Astrocyte of the cerebellum (primary cell): ENCODE data around the gene CCNH.

Experiments
- DNase-seq: peaks from one replicate; pipeline ENCODE4 v3.0.0-alpha.2; 2011; ENCODE audit warnings: low read depth
- H3K4me3 ChIP-seq: 2 replicates; pipeline ENCODE4 v1.5.1; 2011; ENCODE audit warnings: mild to moderate bottlenecking, low read depth, low read length, moderate library complexity
- in situ Hi-C: cut with HindIII; loops from 2 replicates; pipeline ENCODE4 v1.10.0; 2017; ENCODE audit warnings: low sequenced_read_pairs
- TF ChIP-seq, protein P1 (sequence below): IDR thresholded peaks from 2 replicates; pipeline ENCODE4 v1.5.1; 2012; ENCODE audit warnings: low read length, low read depth, moderate library complexity, mild to moderate bottlenecking; ENCODE audit errors: missing control alignments

Gene CCNH

GRCh38 chr5:87421307-87421706, 8.6 kb upstream of the CCNH start:
- no peak for DNase-seq
- in situ Hi-C loops = loop anchor here (25.0 kb wide), 1 partner anchor 1266 kb away; no protein-coding TSS in a partner anchor
- H3K4me3 ChIP-seq = no peak overlapping the region
- TF ChIP-seq, protein P1, sequence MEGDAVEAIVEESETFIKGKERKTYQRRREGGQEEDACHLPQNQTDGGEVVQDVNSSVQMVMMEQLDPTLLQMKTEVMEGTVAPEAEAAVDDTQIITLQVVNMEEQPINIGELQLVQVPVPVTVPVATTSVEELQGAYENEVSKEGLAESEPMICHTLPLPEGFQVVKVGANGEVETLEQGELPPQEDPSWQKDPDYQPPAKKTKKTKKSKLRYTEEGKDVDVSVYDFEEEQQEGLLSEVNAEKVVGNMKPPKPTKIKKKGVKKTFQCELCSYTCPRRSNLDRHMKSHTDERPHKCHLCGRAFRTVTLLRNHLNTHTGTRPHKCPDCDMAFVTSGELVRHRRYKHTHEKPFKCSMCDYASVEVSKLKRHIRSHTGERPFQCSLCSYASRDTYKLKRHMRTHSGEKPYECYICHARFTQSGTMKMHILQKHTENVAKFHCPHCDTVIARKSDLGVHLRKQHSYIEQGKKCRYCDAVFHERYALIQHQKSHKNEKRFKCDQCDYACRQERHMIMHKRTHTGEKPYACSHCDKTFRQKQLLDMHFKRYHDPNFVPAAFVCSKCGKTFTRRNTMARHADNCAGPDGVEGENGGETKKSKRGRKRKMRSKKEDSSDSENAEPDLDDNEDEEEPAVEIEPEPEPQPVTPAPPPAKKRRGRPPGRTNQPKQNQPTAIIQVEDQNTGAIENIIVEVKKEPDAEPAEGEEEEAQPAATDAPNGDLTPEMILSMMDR = no peak

DNA sequence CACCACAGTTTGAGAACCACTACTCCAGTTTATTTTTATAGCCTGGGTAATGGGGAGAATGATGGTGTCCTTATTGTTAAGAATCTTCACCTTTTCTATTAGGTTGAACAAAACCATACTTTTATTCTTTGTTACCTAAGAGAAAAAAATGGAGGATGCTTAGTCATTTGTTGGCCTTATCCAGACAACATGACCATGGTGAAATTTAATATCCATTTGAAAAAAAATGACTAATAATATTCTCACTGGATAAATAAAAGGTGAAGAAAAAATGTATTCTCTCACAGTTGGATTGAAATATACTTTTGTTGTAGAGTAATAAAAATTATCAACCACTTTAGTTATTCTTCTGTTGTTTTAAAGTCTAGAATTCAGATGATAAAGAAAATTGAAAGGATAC, 5.8 kb upstream of the CCNH start:
- no peak overlapping the region for H3K4me3 ChIP-seq
- in situ Hi-C loops = loop anchor here (25.0 kb wide), 1 partner anchor 1269 kb away; no protein-coding TSS in a partner anchor
- TF ChIP-seq, protein P1 = no peak
- no peak for DNase-seq

GRCh38 chr5:87413343-87413645, 564 bp upstream of the CCNH start:
- peak overlapping the region; percentile 95 for H3K4me3 ChIP-seq
- TF ChIP-seq, protein P1 = no peak
- in situ Hi-C loops = loop anchor here (25.0 kb wide), 1 partner anchor 1274 kb away; no protein-coding TSS in a partner anchor
- DNase-seq = no peak

GRCh38 chr5:87411973-87412629, 629 bp downstream of the CCNH start:
- H3K4me3 ChIP-seq = peak overlapping the region; percentile 95
- TF ChIP-seq, protein P1 = no peak
- no peak for DNase-seq
- in situ Hi-C loops = loop anchor here (25.0 kb wide), 1 partner anchor 1275 kb away; no protein-coding TSS in a partner anchor

DNA sequence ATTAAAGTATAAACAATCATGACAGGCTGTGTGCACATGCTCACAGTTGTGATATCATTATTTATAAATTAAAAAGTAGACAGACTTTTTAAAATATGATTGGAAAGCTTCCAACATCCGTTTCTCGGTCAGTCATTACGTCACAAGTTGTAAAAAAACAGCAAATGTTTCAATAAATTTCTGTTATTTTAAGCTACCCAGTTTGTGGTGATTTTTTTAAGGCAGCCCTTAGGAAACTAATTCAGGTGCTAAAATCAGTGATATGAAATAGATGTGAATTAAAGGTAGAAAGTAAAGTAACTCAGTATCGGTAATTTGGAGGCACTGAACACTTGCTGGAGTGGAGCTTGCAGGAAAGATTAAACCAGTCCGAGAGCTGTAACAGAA, 1.2 kb downstream of the CCNH start:
- H3K4me3 ChIP-seq = peak overlapping the region; percentile 95
- no peak for DNase-seq
- TF ChIP-seq, protein P1 = no peak
- in situ Hi-C loops = loop anchor here (25.0 kb wide), 1 partner anchor 1276 kb away; no protein-coding TSS in a partner anchor

- peak; percentile 88 for DNase-seq
- in situ Hi-C loops = loop anchor here (25.0 kb wide), 1 partner anchor 1276 kb away; no protein-coding TSS in a partner anchor
Observed at GRCh38 chr5:87410931-87411330, 1.8 kb downstream of the CCNH start.

More at GRCh38 chr5:87410931-87411330, 1.8 kb downstream of the CCNH start:
- TF ChIP-seq, protein P1 = no peak
- peak overlapping the region; percentile 95 for H3K4me3 ChIP-seq
